Esophagus muscularis mucosa (tissue), 4 donors: ENCODE results near the gene ISCA2. TPM values are rescaled to one million over a fixed set of nuclear protein-coding genes. Genes with fewer than 3 reads are reported as not detected.

ENCODE experiments used
- DNase-seq: peaks from one replicate; pipeline ENCODE4 v3.0.0-alpha.2; 2017; ENCODE audit errors: extremely low spot score
- H3K27ac ChIP-seq, 4 donors: fragments of 200-600 bp; sonication (generic); replicated peaks in 1 of 4; 1 replicate in 3 of 4; 2 replicates in 1 of 4; pipeline ENCODE4 v1.5.1; 2016 to 2019; ENCODE audit warnings: mild to moderate bottlenecking in 1 of 4
- H3K27me3 ChIP-seq, 4 donors: fragments of 200-600 bp; sonication (generic); one replicate each; pipeline versions ENCODE4 v1.5.1 to v1.6.0; 2016 to 2019
- H3K36me3 ChIP-seq, 4 donors: fragments of 200-600 bp; sonication (generic); one replicate each; pipeline ENCODE4 v1.5.1; 2016 to 2019
- H3K4me1 ChIP-seq, 4 donors: fragments of 200-600 bp; sonication (generic); one replicate each; pipeline ENCODE4 v1.5.1; 2016 to 2019
- H3K4me3 ChIP-seq, 4 donors: fragments of 200-600 bp; sonication (generic); 1 replicate in 2 of 4; 2 replicates in 2 of 4; pipeline ENCODE4 v1.5.1; 2016 to 2019; ENCODE audit warnings: mild to moderate bottlenecking in 4 of 4, moderate library complexity in 1 of 4
- H3K9me3 ChIP-seq, 4 donors: fragments of 200-600 bp; sonication (generic); 1 replicate in 3 of 4; 2 replicates in 1 of 4; pipeline ENCODE4 v1.5.1; 2016 to 2019
- EP300 ChIP-seq: sonication (generic); formaldehyde crosslinking; IDR thresholded peaks from one replicate; pipeline ENCODE4 v1.6.1; 2017; ENCODE audit warnings: antibody characterized with exemption
- POLR2A ChIP-seq: fragments of 450-650 bp; IDR thresholded peaks from one replicate; pipeline ENCODE4 v1.6.1; 2017; ENCODE audit warnings: antibody characterized with exemption, moderate library complexity, mild to moderate bottlenecking, low read depth
- POLR2AphosphoS5 ChIP-seq, 2 donors: sonication (generic); formaldehyde crosslinking; IDR thresholded peaks; one replicate each; pipeline ENCODE4 v1.6.1; 2017; ENCODE audit warnings: antibody characterized with exemption in 2 of 2
- WGBS: methylation state at CpG from one replicate; pipeline ENCODE4 v1.1.5; 2018; 5-methylcytosine and 5-hydroxymethylcytosine counted together
- intact Hi-C: fragments of 100-400 bp; cut with DNase I; formaldehyde crosslinking; loops from one replicate; pipeline ENCODE4 v1.15.1; 2023
- total RNA-seq, 4 donors: library from RNA; depleted of rRNA; stranded (reverse); fragments of >200 nt; gene quantifications; one replicate each; pipeline versions ENCODE4 v1.1.0 to v1.2.1, GENCODE V29; 2016
- TF ChIP-seq, protein P1 (sequence below), 3 experiments: fragments of 200-600 bp in 2 of 3; fragments of 450-650 bp in 1 of 3; sonication (generic) in 2 of 3; IDR thresholded peaks; one replicate each; pipeline ENCODE4 v1.5.1; 2017 to 2019; ENCODE audit warnings: antibody characterized with exemption in 3 of 3, mild to moderate bottlenecking in 2 of 3, moderate library complexity in 1 of 3

ISCA2 gene
- total RNA-seq, 4 donors from 2014 or later, result 5.8 to 20.4 (median 15.1) TPM

GRCh38 chr14:74464785-74465184, 28.8 kb upstream of the ISCA2 start:
- intact Hi-C loops, result no loop called here
- Histone ChIP-seq H3K9me3 (no peaks in the 10 kb centered on the region), H3K4me1 (peaks cover 0 to 12% (median 5%) of the 10 kb centered on the region in 4 donors), H3K27me3 (no peaks in the 10 kb centered on the region), H3K27ac (no peak overlapping the region), H3K36me3 (peaks cover 0 to 6% (median 0%) of the 10 kb centered on the region in 4 donors), H3K4me3 (no peak overlapping the region)
- no peak for DNase-seq
- 94% methylated on average over 2 of the region's 3 CpGs for WGBS
- no peak for TF ChIP-seq POLR2A

DNA sequence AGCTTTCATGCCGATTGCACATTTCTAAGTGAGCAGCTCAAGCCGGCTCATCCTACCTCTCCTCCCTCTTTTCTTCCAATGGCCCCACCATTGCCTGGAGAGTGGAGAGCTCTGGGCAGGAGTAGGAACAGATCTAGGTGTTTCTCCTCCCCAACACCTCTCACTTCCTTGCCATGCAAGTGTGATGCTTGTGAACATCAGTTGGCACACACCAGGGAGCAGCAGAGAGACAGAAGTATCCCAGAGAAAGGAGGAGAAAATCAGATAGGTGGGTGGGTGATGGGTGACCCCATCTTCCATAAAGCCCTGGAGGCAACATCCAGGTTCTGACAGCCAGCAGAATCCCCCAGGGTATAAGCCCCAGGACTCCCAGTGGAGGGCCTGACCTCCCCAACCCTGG, 28.2 kb upstream of the ISCA2 start:
- Histone ChIP-seq H3K36me3 (peaks cover 0 to 6% (median 0%) of the 10 kb centered on the region in 4 donors), H3K4me1 (peaks cover 0 to 11% (median 5%) of the 10 kb centered on the region in 4 donors), H3K27ac (no peak overlapping the region), H3K27me3 (no peaks in the 10 kb centered on the region), H3K9me3 (no peaks in the 10 kb centered on the region), H3K4me3 (no peak overlapping the region)
- TF ChIP-seq, protein P1, sequence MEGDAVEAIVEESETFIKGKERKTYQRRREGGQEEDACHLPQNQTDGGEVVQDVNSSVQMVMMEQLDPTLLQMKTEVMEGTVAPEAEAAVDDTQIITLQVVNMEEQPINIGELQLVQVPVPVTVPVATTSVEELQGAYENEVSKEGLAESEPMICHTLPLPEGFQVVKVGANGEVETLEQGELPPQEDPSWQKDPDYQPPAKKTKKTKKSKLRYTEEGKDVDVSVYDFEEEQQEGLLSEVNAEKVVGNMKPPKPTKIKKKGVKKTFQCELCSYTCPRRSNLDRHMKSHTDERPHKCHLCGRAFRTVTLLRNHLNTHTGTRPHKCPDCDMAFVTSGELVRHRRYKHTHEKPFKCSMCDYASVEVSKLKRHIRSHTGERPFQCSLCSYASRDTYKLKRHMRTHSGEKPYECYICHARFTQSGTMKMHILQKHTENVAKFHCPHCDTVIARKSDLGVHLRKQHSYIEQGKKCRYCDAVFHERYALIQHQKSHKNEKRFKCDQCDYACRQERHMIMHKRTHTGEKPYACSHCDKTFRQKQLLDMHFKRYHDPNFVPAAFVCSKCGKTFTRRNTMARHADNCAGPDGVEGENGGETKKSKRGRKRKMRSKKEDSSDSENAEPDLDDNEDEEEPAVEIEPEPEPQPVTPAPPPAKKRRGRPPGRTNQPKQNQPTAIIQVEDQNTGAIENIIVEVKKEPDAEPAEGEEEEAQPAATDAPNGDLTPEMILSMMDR (IDR thresholded peaks at IDR 0.05), result no peak
- TF ChIP-seq POLR2A (no peak), EP300 (no peak), POLR2AphosphoS5 (IDR thresholded peaks at IDR 0.05) (no peak)
- intact Hi-C loops, result no loop called here
- no peak for DNase-seq
- 100% methylated on average over 2 of the region's 2 CpGs for WGBS

DNA sequence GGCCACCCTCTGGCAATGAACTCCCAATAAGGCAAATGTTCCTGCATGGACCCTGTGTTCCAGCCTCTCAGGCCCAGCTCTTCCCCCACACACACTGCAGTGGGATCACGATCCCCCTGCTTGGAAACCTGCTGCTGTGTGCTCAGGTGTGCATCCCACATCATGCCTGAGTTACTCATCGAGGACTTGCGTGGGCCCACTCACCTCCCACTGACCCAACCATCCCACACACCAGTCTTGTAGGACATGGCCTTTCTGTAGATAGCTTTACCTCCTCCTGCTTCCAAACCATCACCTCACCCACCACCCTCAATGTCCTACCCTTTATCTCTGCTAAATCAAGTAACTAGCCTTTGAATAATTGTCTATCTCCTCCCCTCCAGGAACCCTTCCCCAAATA, 25.1 kb upstream of the ISCA2 start:
- no peaks in the 10 kb centered on the region for H3K9me3 ChIP-seq
- no peak overlapping the region for H3K27ac ChIP-seq
- no peaks in the 10 kb centered on the region for H3K27me3 ChIP-seq
- intact Hi-C loops, result no loop called here
- WGBS, result 93% methylated on average over 3 of the region's 3 CpGs
- H3K4me3 ChIP-seq, result no peak overlapping the region
- peaks cover 2 to 18% (median 11%) of the 10 kb centered on the region in 4 donors for H3K36me3 ChIP-seq
- H3K4me1 ChIP-seq, result peaks cover 0 to 14% (median 6%) of the 10 kb centered on the region in 4 donors
- no peak for DNase-seq
- TF ChIP-seq POLR2AphosphoS5 (IDR thresholded peaks at IDR 0.05), result no peak
- TF ChIP-seq POLR2A, result no peak
- no peak for TF ChIP-seq EP300

- no peak overlapping the region for H3K4me3 ChIP-seq
- intact Hi-C loops, result no loop called here
- peaks cover 11 to 31% (median 22%) of the 10 kb centered on the region in 4 donors for H3K36me3 ChIP-seq
- no peaks in the 10 kb centered on the region for H3K27me3 ChIP-seq
- no peaks in the 10 kb centered on the region for H3K9me3 ChIP-seq
- DNase-seq, result peak; percentile 60
- peaks cover 0 to 14% (median 6%) of the 10 kb centered on the region in 4 donors for H3K4me1 ChIP-seq
- WGBS, result 69% methylated on average over 7 of the region's 7 CpGs
- TF ChIP-seq POLR2AphosphoS5 (IDR thresholded peaks at IDR 0.05), result no peak
- TF ChIP-seq EP300, result no peak
- TF ChIP-seq, protein P1 (IDR thresholded peaks at IDR 0.05), result no peak
- TF ChIP-seq POLR2A, result no peak
- peak overlapping the region in 2 of 4 donors; percentile 4 to 11 for H3K27ac ChIP-seq
Measured at GRCh38 chr14:74469548-74470518, 23.7 kb upstream of the ISCA2 start.

- intact Hi-C loops, result no loop called here
- WGBS, result 91% methylated on average over 2 of the region's 2 CpGs
- no peak overlapping the region for H3K27ac ChIP-seq
- no peak for DNase-seq
- no peak overlapping the region for H3K4me3 ChIP-seq
- no peak for TF ChIP-seq POLR2AphosphoS5 (IDR thresholded peaks at IDR 0.05)
- TF ChIP-seq EP300, result no peak
- no peak for TF ChIP-seq POLR2A
- TF ChIP-seq, protein P1 (IDR thresholded peaks at IDR 0.05), result no peak
- H3K9me3 ChIP-seq, result no peaks in the 10 kb centered on the region
- H3K36me3 ChIP-seq, result peaks cover 17 to 55% (median 36%) of the 10 kb centered on the region in 4 donors
- H3K27me3 ChIP-seq, result no peaks in the 10 kb centered on the region
- H3K4me1 ChIP-seq, result peaks cover 0 to 14% (median 6%) of the 10 kb centered on the region in 4 donors
Measured at GRCh38 chr14:74472601-74473000, 21.0 kb upstream of the ISCA2 start.
